ENCODE data around the gene SHISA7. TPM values are rescaled to one million over a fixed set of nuclear protein-coding genes. Genes with fewer than 3 reads are reported as not detected.

Gene SHISA7
- total RNA-seq, 1 experiment from 2014 or later, result not detected

GRCh38 chr19:55464039-55464661, 21.1 kb upstream of the SHISA7 start:
- CTCF ChIA-PET, result no interaction called here
- intact Hi-C loops (cut with micrococcal nuclease), result loop anchor here (5.0 kb wide), 1 partner anchor 168 kb away; no protein-coding TSS in a partner anchor
- BruUV-seq (replicated peaks), result no TSS peak

GRCh38 chr19:55463583-55464031, 20.5 kb upstream of the SHISA7 start:
- intact Hi-C loops (cut with micrococcal nuclease), result loop anchor here (5.0 kb wide), 1 partner anchor 169 kb away; no protein-coding TSS in a partner anchor
- H2AFZ ChIP-seq (ENCODE audit: low read length), result no peak overlapping the region
- H3K9me3 ChIP-seq (ENCODE audit: low read length), result no peaks in the 10 kb centered on the region
- H3K27ac ChIP-seq (ENCODE audit: low read length), result no peak overlapping the region
- H3K27me3 ChIP-seq (ENCODE audit: low read length), result no peaks in the 10 kb centered on the region
- DNase-seq (no peak), ATAC-seq (no peak)
- H4K20me1 ChIP-seq (ENCODE audit: low read length), result peaks cover 6% of the 10 kb centered on the region; the same call in 1 of the 2 replicates
- no peak overlapping the region for H3K4me2 ChIP-seq (ENCODE audit: low read length)
- no peak overlapping the region for H3K9ac ChIP-seq (ENCODE audit: low read length)
- peaks cover 27% of the 10 kb centered on the region for H3K79me2 ChIP-seq (ENCODE audit: low read length)
- TF ChIP-seq EZH2phosphoT487 (IDR thresholded peaks at IDR 0.05; ENCODE audit: borderline replicate concordance, low read length) (no peak), CTCF (conservative IDR thresholded peaks at IDR 0.05; ENCODE audit: low read depth, low read length) (no peak), EZH2 (IDR thresholded peaks at IDR 0.05; ENCODE audit: low read length, unreplicated experiment) (no peak)
- no peak overlapping the region for H3K4me3 ChIP-seq (ENCODE audit: low read length)
- CTCF ChIA-PET, result no interaction called here
- POLR2A ChIA-PET (ENCODE audit: unreplicated experiment), result no interaction called here
- no peaks in the 10 kb centered on the region for H3K36me3 ChIP-seq (ENCODE audit: low read depth, low read length)
- H3K9me2 ChIP-seq (replicated peaks; ENCODE audit: low read length), result no peaks in the 10 kb centered on the region
- H3K4me1 ChIP-seq (ENCODE audit: insufficient read depth, low read length), result peaks cover 19% of the 10 kb centered on the region
- BruUV-seq (replicated peaks), result no TSS peak
- no peaks in the 10 kb centered on the region for H3F3A ChIP-seq (ENCODE audit: low read length, unreplicated experiment)

More at GRCh38 chr19:55464039-55464661, 21.1 kb upstream of the SHISA7 start:
- Histone ChIP-seq H3K36me3 (ENCODE audit: low read depth, low read length) (no peaks in the 10 kb centered on the region), H3K9me3 (ENCODE audit: low read length) (no peaks in the 10 kb centered on the region), H3K4me1 (ENCODE audit: insufficient read depth, low read length) (peaks cover 19% of the 10 kb centered on the region), H2AFZ (ENCODE audit: low read length) (no peak overlapping the region), H3K79me2 (ENCODE audit: low read length) (peaks cover 23% of the 10 kb centered on the region), H3K9me2 (replicated peaks; ENCODE audit: low read length) (no peaks in the 10 kb centered on the region), H3K4me2 (ENCODE audit: low read length) (no peak overlapping the region), H3F3A (ENCODE audit: low read length, unreplicated experiment) (no peaks in the 10 kb centered on the region), H3K27ac (ENCODE audit: low read length) (no peak overlapping the region), H3K4me3 (ENCODE audit: low read length) (no peak overlapping the region), H3K27me3 (ENCODE audit: low read length) (no peaks in the 10 kb centered on the region), H4K20me1 (ENCODE audit: low read length) (peaks cover 6% of the 10 kb centered on the region; the same call in 1 of the 2 replicates), H3K9ac (ENCODE audit: low read length) (no peak overlapping the region)
- no peak for DNase-seq
- no peak for ATAC-seq
- POLR2A ChIA-PET (ENCODE audit: unreplicated experiment), result no interaction called here
- TF ChIP-seq EZH2 (IDR thresholded peaks at IDR 0.05; ENCODE audit: low read length, unreplicated experiment), result no peak
- TF ChIP-seq EZH2phosphoT487 (IDR thresholded peaks at IDR 0.05; ENCODE audit: borderline replicate concordance, low read length), result no peak
- TF ChIP-seq CTCF (conservative IDR thresholded peaks at IDR 0.05; ENCODE audit: low read depth, low read length), result no peak

- no peaks in the 10 kb centered on the region for H3F3A ChIP-seq (ENCODE audit: low read length, unreplicated experiment)
- H3K9me3 ChIP-seq (ENCODE audit: low read length), result no peaks in the 10 kb centered on the region
- H3K36me3 ChIP-seq (ENCODE audit: low read depth, low read length), result no peaks in the 10 kb centered on the region
- no peaks in the 10 kb centered on the region for H3K27me3 ChIP-seq (ENCODE audit: low read length)
- peaks cover 13% of the 10 kb centered on the region for H3K4me1 ChIP-seq (ENCODE audit: insufficient read depth, low read length)
- no peak overlapping the region for H2AFZ ChIP-seq (ENCODE audit: low read length)
- DNase-seq (no peak), ATAC-seq (no peak)
- no peak overlapping the region for H3K4me3 ChIP-seq (ENCODE audit: low read length)
- H3K4me2 ChIP-seq (ENCODE audit: low read length), result 0 out of 2 replicates have a peak overlapping the region, but pooled peaks have one; percentile 93
- no peak overlapping the region for H3K9ac ChIP-seq (ENCODE audit: low read length)
- CTCF ChIA-PET, result no interaction called here
- no TSS peak for BruUV-seq (replicated peaks)
- no peak overlapping the region for H3K27ac ChIP-seq (ENCODE audit: low read length)
- H3K79me2 ChIP-seq (ENCODE audit: low read length), result peaks cover 27% of the 10 kb centered on the region
- intact Hi-C loops (cut with micrococcal nuclease), result loop anchor here (5.0 kb wide), 1 partner anchor 170 kb away; no protein-coding TSS in a partner anchor
- no peaks in the 10 kb centered on the region for H3K9me2 ChIP-seq (replicated peaks; ENCODE audit: low read length)
- POLR2A ChIA-PET (ENCODE audit: unreplicated experiment), result no interaction called here
- H4K20me1 ChIP-seq (ENCODE audit: low read length), result peaks cover 6% of the 10 kb centered on the region; the same call in 1 of the 2 replicates
- TF ChIP-seq EZH2phosphoT487 (IDR thresholded peaks at IDR 0.05; ENCODE audit: borderline replicate concordance, low read length) (no peak), EZH2 (IDR thresholded peaks at IDR 0.05; ENCODE audit: low read length, unreplicated experiment) (no peak), CTCF (conservative IDR thresholded peaks at IDR 0.05; ENCODE audit: low read depth, low read length) (no peak)
Measured at GRCh38 chr19:55462722-55463121, 19.6 kb upstream of the SHISA7 start.
